Kidney capillary endothelial cell (primary cell): ENCODE data around the gene GTF2H3.
"Not testable (repeated sequence)": the region's sequence is repeated elsewhere in the genome, so short reads cannot be mapped to it uniquely, and the experiment has no call there.

Experiments
- DNase-seq: peaks from one replicate; pipeline ENCODE4 v3.0.0-alpha.2; 2018; ENCODE audit warnings: low spot score

GTF2H3 gene

GRCh38 chr12:123633379-123634141 lies at the start of gene GTF2H3, which contains the start of gene EIF2B1:
TSS of gene GTF2H3 (plus strand) at chr12:123633829. CDS start at chr12:123633860, 31 bp downstream.
TSS of gene EIF2B1 (minus strand) at chr12:123633686. CDS start at chr12:123633557, 129 bp downstream.
- peak; percentile 87 for DNase-seq

DNA sequence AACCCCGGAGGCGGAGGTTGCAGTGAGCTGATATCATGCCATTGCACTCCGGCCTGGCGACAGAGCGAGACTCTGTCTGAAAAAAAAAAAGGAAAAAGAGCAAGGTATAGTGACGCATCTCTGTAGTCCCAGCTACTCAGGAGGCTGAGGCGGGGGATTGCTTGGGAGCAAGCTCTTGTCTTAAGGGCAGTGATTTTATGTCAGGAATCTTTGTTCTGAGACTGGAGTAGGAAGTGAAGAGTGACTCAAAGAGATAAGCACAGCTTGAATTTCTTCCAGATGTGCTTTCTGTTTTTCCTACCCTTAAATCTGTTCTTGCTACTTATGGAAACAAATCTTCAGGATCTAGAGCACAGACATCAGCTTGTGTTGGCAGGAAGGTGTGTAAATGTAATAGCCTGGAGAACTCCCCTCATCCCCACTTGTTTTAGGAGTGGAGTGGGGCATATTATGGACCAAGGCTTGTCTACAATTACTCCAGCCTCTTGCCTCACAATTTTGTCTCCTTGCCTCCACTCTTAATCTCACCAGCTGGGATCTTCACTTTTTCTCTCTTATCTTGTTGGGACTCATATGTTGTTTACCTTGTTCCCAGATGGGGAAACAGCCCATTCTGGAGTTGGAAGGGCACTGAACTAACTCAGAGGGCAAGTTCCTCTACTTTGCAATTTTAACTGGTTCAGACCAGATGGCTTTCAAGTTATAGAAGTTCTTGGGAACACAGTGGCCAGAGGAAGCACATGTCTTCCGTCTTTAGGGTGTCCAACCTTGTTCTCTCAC lies 41.7 kb upstream of the GTF2H3 start:
- DNase-seq: no peak

DNA sequence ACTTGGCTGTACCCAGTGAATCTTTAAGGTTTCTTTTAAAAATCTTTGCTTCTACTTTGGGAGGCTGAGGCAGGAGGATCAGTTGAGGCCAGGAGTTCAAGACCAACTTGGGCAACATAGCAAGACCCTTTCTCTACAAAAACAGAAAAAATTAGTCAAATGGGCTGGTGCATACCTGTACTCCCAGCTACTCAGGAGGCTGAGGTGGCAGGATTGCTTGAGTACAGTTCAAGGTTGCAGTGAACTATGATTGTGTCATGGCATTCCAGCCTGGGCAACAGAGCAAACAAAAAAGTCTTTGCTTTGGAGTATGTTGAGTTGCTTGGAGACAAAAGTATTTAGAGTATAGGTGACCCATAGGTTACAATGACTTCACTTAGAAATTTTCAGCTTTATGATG lies 37.9 kb upstream of the GTF2H3 start:
- no peak for DNase-seq

- DNase-seq: no peak
These were observed 36.5 kb upstream of the GTF2H3 start for GRCh38 chr12:123597100-123597499.

DNA sequence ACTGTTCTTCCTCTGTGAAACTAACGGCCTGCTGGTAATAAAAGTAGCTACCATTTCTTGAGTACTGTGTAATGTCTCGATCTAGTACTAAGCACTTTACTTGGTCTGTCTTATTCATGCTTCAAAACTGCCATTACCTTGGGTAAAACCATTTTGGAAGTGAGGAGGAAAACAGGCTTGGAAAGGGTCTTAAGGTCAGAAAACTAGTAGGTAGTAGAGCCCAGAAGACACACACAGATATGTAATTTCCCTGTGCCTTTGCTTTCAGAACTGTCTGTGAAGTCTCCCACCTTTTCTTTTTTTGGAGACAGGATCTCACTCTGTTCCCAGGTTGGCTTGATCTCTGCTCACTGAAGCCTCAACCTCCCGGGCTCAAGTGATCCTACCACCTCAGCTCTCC lies 35.1 kb upstream of the GTF2H3 start:
- no peak for DNase-seq

DNA sequence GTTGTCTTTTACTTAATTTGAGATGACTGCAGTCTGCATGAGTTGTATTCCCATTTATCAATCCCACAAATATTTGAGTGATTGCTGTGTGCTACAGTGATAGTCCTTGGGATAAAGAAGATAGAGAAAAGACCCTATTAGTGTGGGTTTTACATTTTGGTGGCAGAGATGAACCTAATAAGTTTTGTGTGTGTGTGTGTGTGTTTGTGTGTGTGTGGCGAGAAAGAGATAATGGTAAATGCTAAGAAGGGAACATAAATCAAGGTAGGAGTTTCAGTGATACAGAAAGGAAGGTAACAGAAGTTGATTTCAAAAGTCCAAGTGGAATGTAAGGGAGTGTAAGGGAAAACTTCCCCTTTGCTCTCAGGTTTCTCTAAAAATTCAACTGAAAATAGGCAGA lies 34.3 kb upstream of the GTF2H3 start:
- no peak for DNase-seq

GRCh38 chr12:123599721-123600120 lies 33.9 kb upstream of the GTF2H3 start:
- DNase-seq: no peak

- DNase-seq: peak; percentile 76
These were observed 31.8 kb upstream of the GTF2H3 start, which contains the start of gene DDX55 for GRCh38 chr12:123601602-123602489. TSS of gene DDX55 (plus strand) at chr12:123602099. CDS start at chr12:123602149, 50 bp downstream.

DNA sequence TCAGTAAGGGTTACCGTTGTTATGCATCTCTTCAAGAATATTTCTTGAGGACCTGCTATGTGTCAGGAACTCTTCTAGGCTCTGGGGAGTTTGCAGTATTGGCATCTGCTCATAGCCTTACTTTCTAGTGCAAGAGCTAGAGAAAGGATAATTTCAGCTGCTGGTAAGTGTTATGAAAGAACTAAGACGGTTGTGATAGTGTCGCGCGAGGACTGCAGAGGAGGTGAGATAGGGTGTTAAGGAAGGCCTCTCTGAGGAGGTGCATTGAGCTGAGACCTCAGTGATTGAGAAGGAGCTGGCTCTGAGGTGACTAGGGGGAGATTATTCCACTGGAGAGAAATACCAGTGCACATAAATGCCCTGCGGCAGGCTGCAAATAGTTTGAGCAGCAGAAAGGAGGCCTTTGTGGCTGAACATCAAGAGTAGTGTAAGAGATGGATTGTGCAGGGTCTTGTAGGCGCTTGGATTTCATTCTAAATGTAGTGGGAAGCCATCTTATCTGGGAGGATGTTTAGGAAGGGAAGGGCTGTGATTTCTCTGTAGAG lies 30.9 kb upstream of the GTF2H3 start:
- no peak for DNase-seq

DNA sequence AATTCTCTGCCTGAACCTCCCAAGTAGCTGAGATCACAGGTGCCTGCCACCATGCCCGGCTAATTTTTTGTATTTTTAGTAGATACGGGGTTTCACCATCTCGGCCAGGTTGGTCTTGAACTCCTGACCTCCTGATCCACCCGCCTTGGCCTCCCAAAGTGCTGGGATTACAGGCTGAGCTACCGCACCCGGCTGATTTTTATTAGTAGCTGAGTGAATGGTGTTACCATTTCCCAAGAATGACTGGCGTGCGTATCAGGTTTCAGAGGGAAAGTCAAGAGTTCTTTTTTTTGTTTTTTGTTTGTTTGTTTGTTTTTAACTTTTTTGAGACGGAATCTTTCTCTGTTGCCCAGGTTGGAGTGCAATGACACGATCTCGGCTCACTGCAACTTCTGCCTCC lies 30.1 kb upstream of the GTF2H3 start:
- DNase-seq: not testable (repeated sequence)

- no peak for DNase-seq
These were observed 25.9 kb upstream of the GTF2H3 start for GRCh38 chr12:123607756-123608155.

DNA sequence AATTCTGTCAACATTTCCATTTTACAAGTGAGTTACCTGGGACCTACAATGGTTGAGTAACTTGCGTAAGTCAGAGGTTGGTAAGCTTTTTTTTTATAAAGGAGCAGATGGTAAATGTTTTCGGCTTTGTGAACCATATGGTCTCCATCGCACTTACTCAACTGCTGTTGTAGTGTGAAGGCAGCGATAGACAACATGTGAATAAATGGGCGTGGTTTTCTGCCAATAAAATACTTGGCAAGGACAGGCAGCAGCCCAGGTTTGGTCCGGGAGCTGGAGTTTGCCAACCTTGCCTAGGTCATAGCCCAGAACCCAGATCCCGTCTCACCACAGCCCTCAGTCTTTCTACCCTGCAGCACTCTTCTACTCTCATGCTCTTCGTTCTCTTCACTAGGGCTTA lies 25.4 kb upstream of the GTF2H3 start:
- no peak for DNase-seq

- DNase-seq: no peak
These were observed 19.5 kb upstream of the GTF2H3 start for GRCh38 chr12:123614110-123614509.

GRCh38 chr12:123614531-123614930 lies 19.1 kb upstream of the GTF2H3 start:
- DNase-seq: no peak

DNA sequence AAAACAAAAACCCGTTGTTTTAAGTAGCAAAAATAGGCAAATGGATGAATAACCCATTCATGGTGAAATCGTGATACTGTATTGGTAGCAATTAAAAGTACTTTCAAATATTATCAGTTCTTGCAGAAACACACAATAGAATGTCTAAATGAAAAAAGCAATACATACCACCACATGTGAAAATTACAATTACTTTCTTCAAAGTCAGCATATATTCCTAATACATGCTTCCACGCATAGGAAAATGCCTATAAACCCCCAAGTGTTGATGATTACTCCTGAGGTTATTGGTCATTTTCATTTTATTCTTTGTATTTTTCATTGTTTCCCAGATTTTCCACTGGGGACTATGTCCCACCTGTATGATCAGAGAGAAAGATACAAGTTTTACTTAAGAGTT lies 16.5 kb upstream of the GTF2H3 start:
- DNase-seq: no peak

- DNase-seq: no peak
These were observed 16.0 kb upstream of the GTF2H3 start for GRCh38 chr12:123617580-123617979.

GRCh38 chr12:123621101-123621500 lies 12.5 kb upstream of the GTF2H3 start:
- DNase-seq: no peak

DNA sequence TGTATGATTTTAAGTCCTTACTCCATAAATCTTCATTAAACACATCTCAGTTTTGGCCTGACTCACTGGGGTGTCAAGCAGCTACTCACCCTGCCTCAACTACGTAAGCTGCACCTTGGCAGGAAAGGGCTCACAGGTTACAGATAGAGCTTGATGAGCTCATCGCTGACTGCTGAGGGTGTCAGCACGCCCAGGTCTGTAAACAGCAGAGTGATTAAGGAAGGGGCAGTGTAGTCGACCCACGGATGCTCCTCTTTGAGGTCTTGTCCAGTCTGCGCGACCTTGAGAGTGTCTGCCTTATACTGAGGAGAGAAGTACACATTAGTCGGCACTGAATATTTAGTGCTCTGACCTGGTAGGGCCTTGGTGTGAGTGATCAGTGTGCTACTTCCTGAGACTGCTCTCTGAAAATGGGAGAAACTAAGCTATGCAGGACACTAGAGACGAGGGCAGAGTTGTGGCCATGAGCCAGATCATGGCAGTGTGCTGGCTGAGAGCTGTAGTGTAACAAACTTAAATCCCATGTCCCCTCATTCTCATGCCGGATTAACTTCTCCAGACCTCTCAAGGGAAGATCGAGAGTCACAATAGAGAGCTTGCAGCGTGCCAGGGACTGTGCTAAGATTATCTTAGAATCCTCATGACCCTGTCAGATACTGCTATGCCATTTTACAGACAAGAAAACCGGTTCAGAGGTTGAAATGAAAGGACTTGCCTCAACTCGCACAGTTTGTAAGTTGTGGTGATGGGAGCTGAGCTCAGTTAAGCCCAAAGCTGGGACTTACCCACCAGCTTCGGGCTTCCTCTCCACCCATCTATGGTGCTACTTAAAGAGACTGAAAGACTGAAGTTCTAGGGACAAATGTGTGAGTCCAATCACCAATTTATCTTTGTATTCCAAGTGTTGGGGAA lies 11.8 kb upstream of the GTF2H3 start:
- no peak for DNase-seq

GRCh38 chr12:123634142-123634561 lies 523 bp downstream of the GTF2H3 start:
- no peak for DNase-seq

GRCh38 chr12:123643911-123644310 lies 10.3 kb downstream of the GTF2H3 start:
- no peak for DNase-seq

GRCh38 chr12:123645380-123645779 lies 11.8 kb downstream of the GTF2H3 start:
- no peak for DNase-seq
